ENCODE data around the gene THEM5.
"Not testable (repeated sequence)": the region's sequence is repeated elsewhere in the genome, so short reads cannot be mapped to it uniquely, and the experiment has no call there.

The THEM5 gene

DNA sequence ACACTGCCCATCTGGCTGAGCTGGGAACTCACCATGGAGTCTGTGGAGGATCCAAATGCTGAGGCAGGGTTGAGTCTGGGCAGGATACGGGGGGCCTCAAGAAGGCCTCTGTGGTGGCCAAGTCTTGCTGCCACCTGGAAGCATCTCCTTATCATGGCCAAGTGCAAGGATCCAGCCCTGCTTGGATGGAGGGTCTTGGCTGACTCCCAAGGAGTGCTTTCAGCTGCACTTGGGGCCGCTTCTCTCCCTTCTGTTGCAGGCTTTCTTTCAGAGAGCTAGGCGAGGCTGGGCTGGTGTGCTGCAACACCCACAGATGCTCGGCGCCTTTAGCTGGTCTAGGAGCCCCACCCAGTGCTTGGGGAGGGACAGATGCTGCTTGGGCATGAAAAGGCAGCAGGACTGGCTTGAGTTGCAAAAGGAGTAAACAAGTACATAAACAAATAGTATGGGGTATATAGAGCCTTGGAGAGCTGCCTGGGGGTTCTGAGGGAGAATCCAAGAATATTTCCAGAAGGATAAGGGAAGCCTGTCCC is at the start of gene THEM5:
Gene THEM5 (minus strand): TSS at position 302 of the 533 bp plus-strand sequence. CDS start 147 bp downstream, at position 155.
- no peak for DNase-seq

GRCh38 chr1:151902858-151903257 is 49.3 kb upstream of the THEM5 start:
- no peak for DNase-seq

- DNase-seq = not testable (repeated sequence)
Measured at GRCh38 chr1:151900804-151901203, 47.3 kb upstream of the THEM5 start.

DNA sequence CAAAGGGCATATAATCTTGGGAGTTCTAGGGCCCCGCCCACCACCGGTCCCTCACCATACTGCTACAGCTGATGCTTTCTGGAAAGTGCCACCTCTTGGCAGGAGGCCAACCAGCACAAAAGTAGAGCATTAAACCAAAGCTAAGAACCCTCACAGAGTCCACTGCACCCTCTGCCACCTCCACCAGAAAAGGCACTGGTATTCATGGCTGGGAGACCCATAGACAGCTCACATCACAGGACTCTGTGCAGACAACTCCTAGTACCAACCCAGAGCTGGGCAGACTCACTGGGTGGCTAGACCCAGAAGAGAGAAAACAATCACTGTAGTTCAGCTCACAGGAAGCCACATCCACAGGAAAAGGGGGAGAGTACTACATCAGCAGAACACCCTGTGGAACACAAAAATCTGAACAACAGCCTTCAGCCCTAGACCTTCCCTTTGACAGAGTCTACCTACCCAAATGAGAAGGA is 45.0 kb upstream of the THEM5 start:
- no peak for DNase-seq

DNA sequence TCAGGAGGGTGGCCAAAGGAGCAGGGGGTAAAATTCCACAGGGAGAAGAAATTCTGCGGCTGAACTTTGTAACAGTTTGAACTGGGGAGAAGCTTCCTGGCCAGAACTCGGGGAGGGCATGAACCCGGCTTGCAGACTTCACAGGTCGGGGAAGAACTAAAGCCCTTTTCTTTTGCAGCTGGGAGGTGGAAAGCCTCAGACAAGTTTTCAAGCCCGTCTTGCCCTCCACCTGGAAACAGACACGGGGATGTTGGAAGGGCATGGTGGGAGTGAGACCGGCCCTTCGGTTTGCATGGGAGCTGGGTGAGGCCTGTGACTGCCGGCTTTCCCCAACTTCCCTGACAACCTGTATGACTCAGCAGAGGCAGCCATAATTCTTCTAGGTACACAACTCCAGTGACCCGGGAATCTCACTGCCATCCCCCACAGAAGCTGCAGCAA is 44.5 kb upstream of the THEM5 start:
- no peak for DNase-seq

GRCh38 chr1:151893176-151893924 is 39.8 kb upstream of the THEM5 start:
- no peak for DNase-seq

GRCh38 chr1:151892190-151892589 is 38.7 kb upstream of the THEM5 start:
- no peak for DNase-seq

DNA sequence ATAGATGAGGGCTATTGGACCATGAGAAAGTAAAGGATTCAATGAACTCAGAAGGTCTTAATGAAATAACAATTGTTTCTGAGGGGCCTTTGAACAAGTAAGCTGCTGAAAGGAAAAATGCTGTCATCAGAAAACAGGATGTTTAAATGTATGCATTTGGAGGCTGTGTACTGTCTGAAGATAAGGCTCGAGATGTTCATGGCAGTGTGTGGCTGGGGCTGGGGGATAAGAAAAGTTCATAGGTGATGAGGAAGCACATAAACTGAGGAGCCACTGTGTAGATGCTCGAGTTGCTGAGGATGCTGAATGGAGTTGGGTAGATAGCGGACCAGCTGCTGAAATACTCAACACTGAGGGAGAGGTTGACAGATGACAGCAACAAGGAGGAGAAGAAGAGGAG is 38.0 kb upstream of the THEM5 start:
- DNase-seq = no peak

GRCh38 chr1:151888972-151889570 is 35.6 kb upstream of the THEM5 start:
- DNase-seq = peak in 1 of 2 experiments; percentile 3

GRCh38 chr1:151887028-151887427 is 33.5 kb upstream of the THEM5 start:
- DNase-seq = no peak

DNA sequence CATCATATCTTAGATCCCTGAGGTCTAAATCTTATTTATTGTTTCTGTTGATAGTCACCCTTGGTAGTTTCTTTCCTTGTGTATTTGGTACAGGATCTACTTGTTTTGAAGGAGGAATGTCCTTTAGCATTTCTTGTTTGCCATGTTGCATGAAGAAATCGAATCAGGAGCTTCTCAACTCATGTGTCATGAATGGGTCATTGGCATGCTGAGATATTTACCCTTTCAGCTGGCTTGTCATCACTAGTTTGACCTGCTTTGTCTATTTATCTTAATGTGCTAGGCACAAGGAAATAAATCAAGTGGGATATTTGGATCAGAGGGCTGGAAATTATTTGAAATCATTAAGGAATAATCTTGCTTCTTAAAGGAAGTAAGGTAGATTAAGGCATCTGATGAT is 32.0 kb upstream of the THEM5 start:
- no peak for DNase-seq

GRCh38 chr1:151884879-151885278 is 31.4 kb upstream of the THEM5 start:
- DNase-seq = not testable (repeated sequence)

DNA sequence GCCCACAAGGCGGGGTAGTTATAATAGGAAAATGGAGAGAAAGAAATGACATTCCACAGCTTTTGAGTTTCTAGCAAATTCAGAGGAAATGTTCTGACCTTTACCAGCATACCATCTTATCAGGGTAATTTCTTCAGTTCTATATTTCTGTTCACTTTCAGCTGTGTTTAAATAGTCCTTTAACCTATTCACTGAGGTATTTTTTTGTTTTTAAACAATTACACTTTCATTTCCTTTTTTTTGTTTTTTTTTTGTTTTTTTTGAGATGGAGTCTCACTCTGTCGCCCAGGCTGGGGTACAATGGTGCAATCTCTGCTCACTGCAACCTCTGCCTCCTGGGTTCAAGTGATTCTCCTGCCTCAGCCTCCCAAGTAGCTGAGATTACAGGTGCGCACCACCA is 30.9 kb upstream of the THEM5 start:
- DNase-seq = not testable (repeated sequence)

GRCh38 chr1:151883898-151884297 is 30.4 kb upstream of the THEM5 start:
- DNase-seq = not testable (repeated sequence)

GRCh38 chr1:151882918-151883317 is 29.4 kb upstream of the THEM5 start:
- DNase-seq = not testable (repeated sequence)

DNA sequence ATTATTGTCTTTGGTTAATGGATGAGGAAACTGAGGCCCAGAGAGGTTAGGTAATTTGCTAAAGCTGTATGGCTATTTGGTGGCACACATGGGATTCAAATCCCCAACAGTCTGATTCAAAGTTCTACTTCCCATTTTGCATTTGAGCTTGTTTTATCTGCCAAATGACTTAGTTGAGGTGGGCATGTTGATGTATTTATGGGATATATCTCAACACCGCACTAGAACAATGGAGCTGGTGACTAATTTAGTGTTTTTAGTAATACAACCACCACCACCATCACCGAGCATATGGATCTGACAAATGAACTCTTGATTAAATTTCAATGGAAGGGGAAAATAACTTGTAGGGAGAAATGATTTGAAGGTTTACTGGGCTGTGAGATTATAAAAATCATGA is 29.0 kb upstream of the THEM5 start:
- no peak for DNase-seq

DNA sequence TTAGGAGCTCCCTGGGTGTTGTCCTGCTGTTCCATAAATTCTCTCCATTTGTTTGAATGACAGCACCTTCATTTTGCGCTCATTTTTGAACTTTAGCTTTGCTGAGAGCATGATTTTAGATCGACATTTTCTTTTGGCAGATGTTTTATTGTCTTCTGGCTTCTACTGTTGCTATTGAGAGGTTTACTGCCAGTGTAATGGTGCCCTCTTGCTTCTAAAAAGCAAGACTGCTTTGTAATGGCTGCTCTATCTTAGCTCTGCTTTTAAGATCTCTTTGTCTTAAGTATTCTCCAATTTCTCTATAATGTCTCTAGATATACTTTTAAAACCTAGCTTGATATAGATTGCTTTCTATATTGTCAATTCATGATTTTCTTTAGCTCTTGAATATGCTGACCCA is 28.0 kb upstream of the THEM5 start:
- DNase-seq = peak; percentile 4 to 38

GRCh38 chr1:151875419-151876097 is 22.0 kb upstream of the THEM5 start:
- no peak for DNase-seq

GRCh38 chr1:151872776-151873175 is 19.3 kb upstream of the THEM5 start:
- not testable (repeated sequence) for DNase-seq

- no peak for DNase-seq
Measured at GRCh38 chr1:151871284-151872030, 17.9 kb upstream of the THEM5 start.

GRCh38 chr1:151868486-151868885 is 15.0 kb upstream of the THEM5 start:
- DNase-seq = no peak

DNA sequence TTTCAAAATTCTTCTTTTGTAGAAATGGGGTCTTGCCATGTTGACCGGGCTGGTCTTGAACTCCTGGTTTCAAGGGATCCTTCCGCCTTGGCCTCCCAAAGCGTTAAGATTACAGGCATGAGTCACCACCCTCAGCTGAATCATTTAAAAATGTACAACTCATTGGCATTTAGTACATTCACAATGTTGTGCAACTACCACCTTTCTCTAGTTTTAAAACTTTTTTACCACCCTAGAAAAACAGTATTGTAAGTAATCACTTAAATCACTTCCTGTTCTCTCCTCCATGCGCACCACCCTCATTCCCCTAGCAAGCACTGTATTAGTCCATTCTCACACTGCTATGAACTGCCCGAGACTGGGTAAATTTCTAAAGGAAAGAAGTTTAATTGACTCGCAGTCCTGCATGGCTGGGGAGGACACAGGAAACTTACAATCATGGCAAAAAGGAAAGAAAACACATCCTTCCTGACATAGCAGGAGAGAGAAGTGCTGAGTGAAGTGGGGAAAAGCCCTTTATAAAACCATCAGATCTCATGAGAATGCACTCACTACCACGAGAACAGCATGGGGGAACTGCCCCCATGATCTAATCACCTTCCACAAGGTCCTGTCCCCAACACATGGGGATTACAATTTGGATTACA is 14.4 kb upstream of the THEM5 start:
- DNase-seq = no peak
